Suprapubic skin (tissue), 4 donors: ENCODE data around the gene KATNB1. TPM values are rescaled to one million over a fixed set of nuclear protein-coding genes. Genes with fewer than 3 reads are reported as not detected.

Experiments
- DNase-seq, 2 donors: peaks; one replicate each; pipeline ENCODE4 v3.0.0-alpha.2; 2019; ENCODE audit warnings: low spot score in 2 of 2
- H3K27ac ChIP-seq: fragments of 200-600 bp; sonication (generic); one replicate; pipeline ENCODE4 v1.5.1; 2019
- H3K27me3 ChIP-seq: fragments of 200-600 bp; sonication (generic); one replicate; pipeline ENCODE4 v1.5.1; 2019
- H3K36me3 ChIP-seq: fragments of 200-600 bp; sonication (generic); one replicate; pipeline ENCODE4 v1.5.1; 2019
- H3K4me1 ChIP-seq: fragments of 200-600 bp; sonication (generic); one replicate; pipeline ENCODE4 v1.5.1; 2019
- H3K4me3 ChIP-seq: fragments of 200-600 bp; sonication (generic); one replicate; pipeline ENCODE4 v1.5.1; 2019; ENCODE audit warnings: mild to moderate bottlenecking
- H3K9me3 ChIP-seq: fragments of 200-600 bp; sonication (generic); one replicate; pipeline ENCODE4 v1.5.1; 2019
- CTCF ChIP-seq, 2 donors: fragments of 200-600 bp in 1 of 2; fragments of 450-650 bp in 1 of 2; sonication (generic) in 1 of 2; IDR thresholded peaks; one replicate each; pipeline ENCODE4 v1.5.1; 2016 to 2019; ENCODE audit warnings: antibody characterized with exemption in 2 of 2, mild to moderate bottlenecking in 1 of 2, moderate library complexity in 1 of 2
- EP300 ChIP-seq: sonication (generic); formaldehyde crosslinking; IDR thresholded peaks from one replicate; pipeline ENCODE4 v1.6.1; 2017; ENCODE audit warnings: antibody characterized with exemption
- POLR2A ChIP-seq, 2 donors: fragments of 450-650 bp; IDR thresholded peaks; one replicate each; pipeline ENCODE4 v1.6.1; 2017; ENCODE audit warnings: antibody characterized with exemption in 2 of 2, mild to moderate bottlenecking in 2 of 2, moderate library complexity in 2 of 2
- POLR2AphosphoS5 ChIP-seq, 3 donors: sonication (generic); formaldehyde crosslinking; IDR thresholded peaks; one replicate each; pipeline ENCODE4 v1.6.1; 2017; ENCODE audit warnings: antibody characterized with exemption in 3 of 3
- WGBS: methylation state at CpG from one replicate; pipeline ENCODE4 v1.1.5; 2018; 5-methylcytosine and 5-hydroxymethylcytosine counted together
- total RNA-seq, 4 donors: library from RNA; depleted of rRNA; stranded (reverse); fragments of >200 nt; gene quantifications; one replicate each; pipeline ENCODE4 v1.1.0, GENCODE V29; 2016

The KATNB1 gene
- total RNA-seq, 4 donors from 2014 or later: 47.8 to 62.7 (median 55.7) TPM

GRCh38 chr16:57805176-57805575 is 69.6 kb downstream of the KATNB1 start:
- Histone ChIP-seq H3K27ac (no peak overlapping the region), H3K36me3 (no peaks in the 10 kb centered on the region), H3K27me3 (no peaks in the 10 kb centered on the region), H3K9me3 (no peaks in the 10 kb centered on the region), H3K4me3 (no peak overlapping the region), H3K4me1 (peaks cover 68% of the 10 kb centered on the region)
- WGBS: 79% methylated on average over 6 of the region's 6 CpGs
- no peak for DNase-seq
- TF ChIP-seq POLR2A (IDR thresholded peaks at IDR 0.05) (no peak), POLR2AphosphoS5 (IDR thresholded peaks at IDR 0.05) (no peak), EP300 (no peak), CTCF (IDR thresholded peaks at IDR 0.05) (no peak)

Other genes with a start within 250 kb of the KATNB1 start
- gene DOK4, start 249.3 kb upstream of the KATNB1 start, total RNA-seq: 10 to 100 TPM; 29.8 to 66.8 (median 51.3) TPM
- 10 to 100 TPM in 1 of 4 donors, 1 to 10 TPM in 3; 7.1 to 11.5 (median 8.5) TPM for gene CCDC102A, start 199.2 kb upstream of the KATNB1 start, total RNA-seq
- gene ADGRG5, start 193.1 kb upstream of the KATNB1 start, total RNA-seq: under 1 TPM in 3 of 4 donors, not detected in 1; 0.16 to 0.53 (median 0.16) TPM
- gene ADGRG1, start 107.1 kb upstream of the KATNB1 start, total RNA-seq: 100 to 1,000 TPM; 107 to 202 (median 139) TPM
- 1 to 10 TPM in 2 of 4 donors, under 1 TPM in 1, not detected in 1; 0.32 to 2.0 (median 2.0) TPM for gene ADGRG3, start 67.5 kb upstream of the KATNB1 start, total RNA-seq
- gene DRC7, start 41.0 kb upstream of the KATNB1 start, total RNA-seq: not detected
- 100 to 1,000 TPM; 111 to 219 (median 153) TPM for gene KIFC3, start 66.7 kb downstream of the KATNB1 start, total RNA-seq
- under 1 TPM in 1 of 4 donors, not detected in 3; 0.08 TPM for gene CNGB1, start 235.4 kb downstream of the KATNB1 start, total RNA-seq